D721Med (cell line): ENCODE measurements around the gene LGALS14.

Experiments
- DNase-seq: peaks from one replicate; pipeline ENCODE4 v3.0.0; 2011; ENCODE audit warnings: low spot score; ENCODE audit not compliant: insufficient read length
- FAIRE-seq: peaks from 2 replicates; lab custom pipeline; 2011; peaks lifted over from hg19 to GRCh38; lab: Jason Lieb, UNC
- TF ChIP-seq, protein P1 (sequence below): IDR thresholded peaks from 2 replicates; pipeline ENCODE4 v1.5.1; 2012; ENCODE audit warnings: mild to moderate bottlenecking, control low read depth; ENCODE audit not compliant: insufficient read depth; ENCODE audit errors: missing control alignments

The LGALS14 gene

DNA sequence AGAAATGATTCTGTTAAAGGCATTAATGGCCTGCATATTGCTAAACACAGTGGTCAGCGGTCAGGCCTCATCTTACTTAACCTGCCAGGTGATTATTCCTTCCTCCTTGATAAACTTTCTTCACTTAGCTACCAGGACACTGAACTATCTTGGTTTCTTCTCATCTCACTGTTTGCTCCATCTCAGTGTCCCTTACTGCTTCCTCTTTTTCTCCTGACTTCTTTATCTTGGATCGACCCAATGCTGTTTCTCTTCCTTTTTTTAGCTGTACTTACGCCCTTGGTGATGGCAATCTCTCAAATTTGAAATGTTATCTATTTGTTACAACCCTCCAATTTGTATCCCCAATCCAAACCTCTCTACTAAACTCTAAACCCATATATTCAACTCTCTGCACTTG, 41.4 kb downstream of the LGALS14 start:
- FAIRE-seq: no peak
- TF ChIP-seq, protein P1, sequence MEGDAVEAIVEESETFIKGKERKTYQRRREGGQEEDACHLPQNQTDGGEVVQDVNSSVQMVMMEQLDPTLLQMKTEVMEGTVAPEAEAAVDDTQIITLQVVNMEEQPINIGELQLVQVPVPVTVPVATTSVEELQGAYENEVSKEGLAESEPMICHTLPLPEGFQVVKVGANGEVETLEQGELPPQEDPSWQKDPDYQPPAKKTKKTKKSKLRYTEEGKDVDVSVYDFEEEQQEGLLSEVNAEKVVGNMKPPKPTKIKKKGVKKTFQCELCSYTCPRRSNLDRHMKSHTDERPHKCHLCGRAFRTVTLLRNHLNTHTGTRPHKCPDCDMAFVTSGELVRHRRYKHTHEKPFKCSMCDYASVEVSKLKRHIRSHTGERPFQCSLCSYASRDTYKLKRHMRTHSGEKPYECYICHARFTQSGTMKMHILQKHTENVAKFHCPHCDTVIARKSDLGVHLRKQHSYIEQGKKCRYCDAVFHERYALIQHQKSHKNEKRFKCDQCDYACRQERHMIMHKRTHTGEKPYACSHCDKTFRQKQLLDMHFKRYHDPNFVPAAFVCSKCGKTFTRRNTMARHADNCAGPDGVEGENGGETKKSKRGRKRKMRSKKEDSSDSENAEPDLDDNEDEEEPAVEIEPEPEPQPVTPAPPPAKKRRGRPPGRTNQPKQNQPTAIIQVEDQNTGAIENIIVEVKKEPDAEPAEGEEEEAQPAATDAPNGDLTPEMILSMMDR: no peak
- no peak for DNase-seq

DNA sequence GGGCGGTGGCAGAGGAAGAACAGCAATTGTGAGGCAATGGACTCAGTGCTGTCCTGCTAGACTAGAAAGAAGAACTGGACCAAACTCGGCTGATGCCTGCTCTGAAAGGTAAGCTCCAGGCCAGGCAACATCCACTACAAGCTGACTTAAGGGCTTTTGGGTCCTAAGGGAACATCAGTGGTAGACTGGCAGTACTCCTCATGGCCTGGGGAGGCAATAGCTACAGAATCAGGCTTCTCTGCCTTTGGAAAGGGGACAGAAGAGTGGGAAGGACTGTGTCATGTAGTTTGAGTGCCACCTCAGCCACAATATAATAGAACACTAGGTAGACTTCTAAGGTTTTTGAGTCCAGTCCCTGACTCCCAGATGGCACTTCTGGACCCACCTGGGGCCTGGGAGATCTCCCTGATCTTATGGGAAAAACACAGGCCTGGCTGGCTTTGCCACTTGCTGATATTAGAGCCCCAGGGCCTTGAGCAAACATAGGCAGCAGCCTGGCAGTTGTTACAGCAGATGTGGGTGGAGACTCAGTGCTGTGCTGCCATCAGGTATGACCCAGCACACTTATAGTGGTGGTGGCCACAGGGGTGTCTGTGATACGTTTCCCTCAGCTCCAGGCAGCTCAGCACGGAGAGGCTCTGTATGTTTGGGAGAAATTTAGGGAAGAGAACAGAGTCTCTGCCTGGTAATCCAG, 42.7 kb downstream of the LGALS14 start:
- TF ChIP-seq, protein P1: no peak
- no peak for DNase-seq
- no peak for FAIRE-seq

DNA sequence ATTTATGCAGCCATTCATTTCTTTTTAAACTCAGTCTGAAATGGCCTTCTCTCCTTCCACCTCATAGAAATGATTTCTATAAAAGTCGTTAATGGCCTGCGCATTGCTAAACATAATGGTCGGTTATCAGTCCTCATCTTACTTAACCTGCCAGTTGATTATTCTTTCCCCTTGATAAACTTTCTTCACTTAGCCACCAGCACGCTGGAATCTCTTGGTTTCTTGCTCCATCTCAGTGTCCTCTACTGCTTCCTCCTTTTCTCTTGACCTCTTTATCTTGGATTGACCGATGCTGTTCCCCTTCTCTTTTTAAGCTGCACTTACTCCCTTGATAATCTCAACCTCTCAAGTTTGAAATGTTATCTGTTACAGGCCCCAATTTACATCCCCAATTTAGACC, 45.7 kb downstream of the LGALS14 start:
- TF ChIP-seq, protein P1: no peak
- no peak for FAIRE-seq
- DNase-seq: no peak

DNA sequence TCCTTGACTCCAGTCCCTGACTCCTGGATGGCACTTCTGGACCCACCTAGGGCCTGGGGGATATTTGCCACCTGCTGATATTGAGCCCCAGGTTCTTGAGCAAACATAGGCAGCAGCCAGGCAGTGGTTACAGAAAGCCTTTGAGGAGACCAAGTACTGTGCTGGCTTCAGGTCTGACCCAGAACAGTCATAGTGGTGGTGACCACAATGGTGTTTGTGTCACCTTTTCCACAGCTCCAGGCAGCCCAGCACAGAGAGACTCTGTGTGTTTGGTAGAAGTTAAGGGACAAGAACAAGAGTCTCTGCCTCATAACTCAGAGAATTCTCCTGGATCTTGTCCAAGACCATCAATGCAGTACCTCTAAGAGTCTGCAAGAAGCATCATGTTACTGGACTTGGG, 48.1 kb downstream of the LGALS14 start:
- TF ChIP-seq, protein P1: no peak
- DNase-seq (no peak), FAIRE-seq (no peak)

DNA sequence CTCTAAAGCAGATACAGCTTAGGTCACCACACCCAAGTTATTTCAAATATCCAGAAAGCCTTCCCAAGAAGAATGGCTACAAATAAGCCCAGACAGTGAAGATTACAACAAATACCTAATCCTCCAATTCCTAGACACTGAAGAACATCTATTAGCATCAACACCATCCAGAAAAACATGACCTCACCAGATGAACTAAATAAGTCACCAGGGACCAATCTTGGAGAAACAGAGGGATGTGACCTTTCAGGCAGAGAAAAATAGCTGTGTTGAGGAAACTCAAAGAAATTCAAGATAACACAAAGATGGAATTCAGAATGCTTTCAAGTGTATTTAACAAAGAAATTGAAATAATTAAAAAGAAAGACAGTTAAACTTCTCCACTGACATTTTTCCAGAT, 48.5 kb downstream of the LGALS14 start:
- DNase-seq (no peak), FAIRE-seq (no peak)
- TF ChIP-seq, protein P1: no peak

DNA sequence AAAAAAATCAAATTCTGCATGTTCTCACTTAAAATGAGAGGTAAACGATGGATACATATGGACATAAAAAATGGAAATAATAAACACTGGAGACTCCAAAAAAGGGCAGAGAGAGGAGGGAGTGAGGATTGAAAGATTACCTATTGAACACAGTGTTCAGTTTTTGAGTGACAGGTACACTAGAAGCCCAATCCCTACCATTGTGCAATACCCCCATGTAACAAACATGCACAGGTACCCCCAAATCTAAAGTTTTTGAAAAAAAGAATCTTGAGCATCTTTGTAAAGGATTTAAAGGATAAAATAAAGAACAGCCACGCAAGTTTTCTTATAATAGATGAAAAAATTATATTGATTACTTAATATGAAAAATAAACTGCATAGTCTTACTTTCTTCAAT, 50.3 kb downstream of the LGALS14 start:
- DNase-seq (no peak), FAIRE-seq (no peak)
- TF ChIP-seq, protein P1: no peak

DNA sequence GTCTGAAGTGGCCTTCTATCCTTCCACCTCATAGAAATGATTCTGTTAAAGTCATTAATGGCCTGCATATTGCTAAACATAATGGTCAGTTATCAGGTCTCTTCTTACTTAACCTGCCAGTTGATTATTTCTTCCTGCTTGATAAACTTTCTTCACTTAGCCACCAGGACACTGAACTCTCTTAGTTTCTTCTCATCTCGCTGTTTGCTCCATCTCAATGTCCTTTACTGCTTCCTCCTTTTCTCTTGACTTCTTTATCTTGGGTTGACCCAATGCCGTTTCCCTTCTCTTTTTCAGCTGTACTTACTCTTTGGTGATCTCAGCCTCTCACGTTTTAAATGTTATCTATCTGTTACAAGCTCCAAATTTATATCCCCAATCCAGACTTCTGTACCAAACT, 50.7 kb downstream of the LGALS14 start:
- no peak for FAIRE-seq

More for the DNA sequence above, 50.7 kb downstream of the LGALS14 start:
- TF ChIP-seq, protein P1: no peak
- DNase-seq: no peak
